GM19351 (cell line): ENCODE results near the gene ZNF879.

Experiments used
- ATAC-seq: cut with Tn5 transposase; IDR thresholded peaks from one replicate; pipeline ENCODE4 v1.9.1; 2021; ENCODE audit warnings: mild to moderate bottlenecking, moderate library complexity; ENCODE audit not compliant: unreplicated experiment

Gene ZNF879

GRCh38 chr5:179006564-179006963, 17.0 kb upstream of the ZNF879 start:
- no peak for ATAC-seq

DNA sequence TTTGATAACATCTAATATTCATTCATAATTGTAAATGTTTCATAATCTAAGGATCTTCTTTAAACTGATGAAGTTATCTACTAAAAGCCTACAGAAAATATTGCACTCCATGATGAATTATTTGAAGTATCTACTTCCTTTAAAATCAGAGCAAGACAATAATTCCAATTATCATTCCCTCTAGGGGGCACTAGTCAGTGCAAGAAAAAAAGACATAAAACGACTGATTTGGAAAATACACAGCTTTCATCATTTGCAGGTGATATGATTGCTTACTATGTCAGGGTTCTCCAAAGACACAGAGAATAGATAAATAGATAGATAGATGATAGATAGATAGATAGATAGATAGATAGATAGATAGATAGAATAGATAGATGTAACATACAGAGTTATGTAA, 14.9 kb upstream of the ZNF879 start:
- ATAC-seq: no peak

- no peak for ATAC-seq
Observed at GRCh38 chr5:179033004-179033580, 9.5 kb downstream of the ZNF879 start.

GRCh38 chr5:179044765-179045164, 21.2 kb downstream of the ZNF879 start:
- ATAC-seq: no peak

- ATAC-seq: no peak
Observed at GRCh38 chr5:179051784-179052183, 28.2 kb downstream of the ZNF879 start.

GRCh38 chr5:179054036-179054785, 30.6 kb downstream of the ZNF879 start:
- ATAC-seq: no peak

GRCh38 chr5:179054876-179055275, 31.3 kb downstream of the ZNF879 start:
- no peak for ATAC-seq

- no peak for ATAC-seq
Observed at GRCh38 chr5:179055436-179055835, 31.8 kb downstream of the ZNF879 start.

DNA sequence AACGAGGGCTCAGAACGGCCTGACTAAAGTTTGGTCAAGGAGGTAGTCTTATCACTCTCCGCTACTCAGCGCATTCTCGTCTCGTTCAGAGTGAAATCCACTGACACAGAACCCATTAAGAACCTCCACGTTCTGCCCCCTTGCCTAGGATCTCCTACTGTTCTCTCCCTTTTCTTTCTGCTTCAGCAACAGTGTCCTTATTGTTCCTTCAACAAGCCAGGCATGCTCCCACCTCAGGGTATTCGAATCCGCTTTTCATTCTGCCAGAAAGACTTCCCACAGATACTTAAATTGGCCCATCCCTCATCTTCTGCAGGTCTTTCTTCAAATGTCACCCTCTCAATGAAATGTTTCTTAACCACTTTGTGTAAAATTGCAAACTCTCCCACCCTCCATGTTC, 32.2 kb downstream of the ZNF879 start:
- ATAC-seq: no peak

DNA sequence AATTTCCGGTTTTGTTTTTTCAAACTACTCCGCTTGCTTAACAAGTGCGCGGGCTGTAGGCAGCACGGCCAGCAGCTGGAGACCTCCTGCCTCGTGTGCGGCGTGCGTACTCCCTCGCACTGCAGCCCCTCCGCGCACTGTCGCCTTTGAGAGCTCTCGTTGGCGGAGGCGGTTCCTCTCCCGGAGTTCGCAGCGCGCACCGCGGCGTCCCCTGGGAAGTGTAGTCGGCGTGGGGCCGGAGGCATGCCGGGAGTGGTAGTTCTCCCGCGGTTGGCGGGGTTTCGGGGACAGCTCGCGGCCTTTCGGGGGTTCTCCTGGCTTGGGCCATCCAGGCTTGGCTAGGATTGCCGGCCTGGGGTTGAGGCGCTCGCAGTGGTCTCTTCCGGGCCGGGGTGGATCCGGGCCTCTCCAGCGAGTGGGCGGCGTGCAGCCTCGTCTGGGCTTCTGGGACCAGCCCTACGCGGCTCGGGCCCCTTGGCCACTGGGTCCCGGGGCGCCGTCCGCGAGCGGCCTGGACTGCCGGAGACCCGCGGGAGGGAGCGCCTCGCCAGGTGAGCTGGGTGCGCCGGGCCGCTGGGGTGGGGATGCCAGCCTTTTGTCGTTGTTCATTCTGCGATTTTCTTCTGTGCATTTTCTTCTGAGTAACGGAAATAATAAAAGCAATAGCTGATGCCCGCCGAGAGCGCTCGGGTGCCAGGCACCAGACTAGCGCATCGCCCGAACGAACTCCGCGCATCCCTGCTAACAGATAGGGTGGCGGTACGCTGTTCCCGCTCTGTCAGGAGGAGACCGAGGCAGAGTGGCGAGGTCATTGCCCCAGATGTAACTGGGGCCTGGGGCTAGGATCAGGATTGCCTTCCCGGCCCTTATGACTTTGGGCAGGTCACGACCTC, 36.8 kb downstream of the ZNF879 start, which contains the start of gene ZNF354C:
Gene ZNF354C (plus strand): TSS at position 258 of the 893 bp plus-strand sequence. CDS start 1,696 bp downstream, outside the sequence.
- no peak for ATAC-seq

- ATAC-seq: no peak
Observed at GRCh38 chr5:179061025-179061424, 37.4 kb downstream of the ZNF879 start.

DNA sequence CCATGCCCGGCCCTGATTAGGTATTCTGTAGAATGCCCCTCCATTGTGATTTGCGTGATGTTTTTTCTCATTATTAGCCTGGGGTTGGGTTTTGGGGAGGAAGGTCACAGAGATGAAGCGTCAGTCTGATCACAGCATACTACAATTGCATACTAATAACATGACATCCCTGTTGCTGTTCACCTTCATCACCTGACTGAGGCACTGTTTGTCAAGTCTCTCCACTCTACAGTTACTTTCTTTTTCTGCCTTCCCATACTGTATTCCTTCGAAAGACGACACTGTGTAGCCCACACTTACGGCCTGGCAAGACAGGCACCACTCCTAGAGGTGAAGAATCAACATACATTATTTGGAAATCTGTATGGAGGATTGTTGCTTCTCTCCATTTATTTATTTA, 42.1 kb downstream of the ZNF879 start:
- ATAC-seq: no peak

- no peak for ATAC-seq
Observed at GRCh38 chr5:179079165-179079987, 55.8 kb downstream of the ZNF879 start.

DNA sequence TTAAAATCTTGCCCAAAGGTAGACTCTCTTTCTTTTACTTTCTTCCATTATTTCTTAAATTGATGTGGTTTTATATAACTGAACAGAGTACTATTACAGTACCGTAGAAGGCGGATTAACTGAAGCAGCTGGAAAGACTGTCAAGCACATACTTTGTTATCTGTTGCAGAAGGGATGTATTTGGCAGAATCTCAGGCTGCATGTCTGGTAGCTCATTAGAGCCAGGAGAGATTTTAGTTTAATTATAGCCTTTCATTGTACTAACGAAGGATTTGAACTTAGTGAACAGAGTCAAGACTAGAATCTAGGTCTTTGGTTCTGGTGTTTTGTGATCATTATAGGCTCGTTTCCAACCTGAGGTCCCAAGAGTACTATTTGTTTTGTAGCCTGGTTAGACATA, 57.1 kb downstream of the ZNF879 start:
- no peak for ATAC-seq
